NB4 (cell line): ENCODE measurements around the gene ARID1B.

Experiments
- POLR2A ChIP-seq: IDR thresholded peaks from 2 replicates; pipeline ENCODE4 v1.6.1; 2011; ENCODE audit warnings: mild to moderate bottlenecking; ENCODE audit not compliant: insufficient read length; ENCODE audit errors: extremely low read depth
- TF ChIP-seq, protein P1 (sequence below): IDR thresholded peaks from one replicate; pipeline ENCODE4 v1.5.1; 2012; ENCODE audit warnings: low read depth, low read length

DNA sequence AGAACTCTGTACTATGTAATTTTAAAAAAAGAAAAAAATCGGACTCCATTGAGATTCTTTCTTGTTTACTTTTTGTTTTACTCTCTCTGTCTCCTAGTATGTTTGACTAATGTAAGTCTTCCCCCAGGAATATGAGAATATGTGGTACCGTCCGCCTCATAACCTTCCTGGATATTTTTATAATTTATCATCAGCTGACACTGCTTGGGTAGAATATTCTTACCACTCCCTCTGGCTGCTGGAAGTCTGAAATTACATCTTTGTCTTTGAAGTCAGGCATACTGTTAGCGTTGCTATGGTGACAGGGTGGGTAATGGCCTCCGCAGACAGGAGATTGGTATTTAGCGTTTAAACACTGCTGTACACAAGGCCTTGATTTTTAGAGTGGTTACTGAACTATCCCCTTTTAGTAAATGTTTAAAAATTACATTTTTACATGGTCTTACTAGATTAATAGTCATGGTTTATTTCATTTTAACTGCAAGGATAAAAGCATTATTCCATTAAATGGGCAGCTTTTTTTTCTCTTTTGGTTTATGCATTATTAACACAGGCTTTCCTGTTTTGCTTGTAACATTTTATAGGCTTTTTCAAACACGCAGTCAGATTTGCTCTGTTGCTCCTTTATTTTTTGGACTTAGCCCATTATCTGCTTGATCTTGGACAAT, 176.4 kb downstream of the ARID1B start:
- TF ChIP-seq, protein P1, sequence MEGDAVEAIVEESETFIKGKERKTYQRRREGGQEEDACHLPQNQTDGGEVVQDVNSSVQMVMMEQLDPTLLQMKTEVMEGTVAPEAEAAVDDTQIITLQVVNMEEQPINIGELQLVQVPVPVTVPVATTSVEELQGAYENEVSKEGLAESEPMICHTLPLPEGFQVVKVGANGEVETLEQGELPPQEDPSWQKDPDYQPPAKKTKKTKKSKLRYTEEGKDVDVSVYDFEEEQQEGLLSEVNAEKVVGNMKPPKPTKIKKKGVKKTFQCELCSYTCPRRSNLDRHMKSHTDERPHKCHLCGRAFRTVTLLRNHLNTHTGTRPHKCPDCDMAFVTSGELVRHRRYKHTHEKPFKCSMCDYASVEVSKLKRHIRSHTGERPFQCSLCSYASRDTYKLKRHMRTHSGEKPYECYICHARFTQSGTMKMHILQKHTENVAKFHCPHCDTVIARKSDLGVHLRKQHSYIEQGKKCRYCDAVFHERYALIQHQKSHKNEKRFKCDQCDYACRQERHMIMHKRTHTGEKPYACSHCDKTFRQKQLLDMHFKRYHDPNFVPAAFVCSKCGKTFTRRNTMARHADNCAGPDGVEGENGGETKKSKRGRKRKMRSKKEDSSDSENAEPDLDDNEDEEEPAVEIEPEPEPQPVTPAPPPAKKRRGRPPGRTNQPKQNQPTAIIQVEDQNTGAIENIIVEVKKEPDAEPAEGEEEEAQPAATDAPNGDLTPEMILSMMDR = no peak
- no peak for TF ChIP-seq POLR2A
